Testis (tissue), 5 donors: ENCODE measurements around the gene FH. TPM values are rescaled to one million over a fixed set of nuclear protein-coding genes. Genes with fewer than 3 reads are reported as not detected.
A peak's percentile ranks its signal among the peaks of the same experiment; 100 is the strongest.

Experiments used
- DNase-seq: peaks from one replicate; pipeline ENCODE4 v3.0.0-alpha.2; 2019
- H3K27ac ChIP-seq, 2 donors: fragments of 200-600 bp; sonication (generic); one replicate each; pipeline ENCODE4 v1.5.1; 2019
- H3K27me3 ChIP-seq: fragments of 200-600 bp; sonication (generic); one replicate; pipeline ENCODE4 v1.5.1; 2019
- H3K36me3 ChIP-seq: fragments of 200-600 bp; sonication (generic); one replicate; pipeline ENCODE4 v1.5.1; 2017; ENCODE audit warnings: low read depth; ENCODE audit errors: missing control alignments
- H3K4me1 ChIP-seq: fragments of 200-600 bp; sonication (generic); one replicate; pipeline ENCODE4 v1.5.1; 2019
- H3K4me3 ChIP-seq, 2 donors: fragments of 200-600 bp; sonication (generic); one replicate each; pipeline ENCODE4 v1.5.1; 2017 to 2019
- H3K9me3 ChIP-seq: fragments of 200-600 bp; sonication (generic); one replicate; pipeline ENCODE4 v1.5.1; 2017
- CTCF ChIP-seq, 3 experiments: fragments of 450-650 bp in 2 of 3; fragments of 200-600 bp in 1 of 3; sonication (generic) in 1 of 3; IDR thresholded peaks; one replicate each; pipeline ENCODE4 v1.5.1; 2016 to 2019; ENCODE audit warnings: antibody characterized with exemption in 3 of 3, mild to moderate bottlenecking in 2 of 3, moderate library complexity in 1 of 3
- POLR2A ChIP-seq: fragments of 450-650 bp; IDR thresholded peaks from one replicate; pipeline ENCODE4 v1.6.1; 2017; ENCODE audit warnings: antibody characterized with exemption, mild to moderate bottlenecking, moderate library complexity
- WGBS, 2 donors: methylation state at CpG; one replicate each; pipeline ENCODE4 v1.1.5; 2018; 5-methylcytosine and 5-hydroxymethylcytosine counted together
- intact Hi-C: fragments of 100-400 bp; cut with DNase I; formaldehyde crosslinking; loops from one replicate; pipeline ENCODE4 v1.15.1; 2023; ENCODE audit warnings: low total_unique reads
- long read RNA-seq, 2 donors: transcript quantifications; one replicate each; lab custom pipeline, GENCODE V29; 2026
- polyA plus RNA-seq: library from polyadenylated mRNA; stranded (reverse); fragments of 350-450 nt; fragmentation: Illumina TruSeq; extraction: RNeasy Lipid Tissue Mini Kit (QIAGEN cat#74804); gene quantifications from one replicate; pipeline ENCODE4 v1.2.3, GENCODE V29; 2014; ENCODE audit warnings: low read depth, low replicate concordance; ENCODE audit not compliant: insufficient read depth
- total RNA-seq, 2 donors: library from RNA; depleted of rRNA; stranded (reverse); fragments of >200 nt; gene quantifications; one replicate each; pipeline ENCODE4 v1.2.3, GENCODE V29; 2016

FH gene
- total RNA-seq (10 to 100 TPM; 39.7 to 54.6 TPM), polyA plus RNA-seq (86.0 TPM)
- long read RNA-seq, donor 1, transcript FH-201 (10 exons, 1,797 nt), result major isoform, 15 of 87 reads
- long read RNA-seq, donor 1, partial matches to known transcripts, result 72 of 87 reads
- long read RNA-seq, donor 1, other reads (novel, unspliced or antisense), result 0 of 87 reads
- long read RNA-seq, donor 2, transcript FH-201 (10 exons, 1,797 nt), result major isoform, 11 of 47 reads
- long read RNA-seq, donor 2, partial matches to known transcripts, result 35 of 47 reads
- long read RNA-seq, donor 2, other reads (novel, unspliced or antisense), result 0 of 47 reads

GRCh38 chr1:241519308-241520079, at the start of gene FH:
TSS of gene FH (minus strand) at chr1:241519755. CDS start at chr1:241519722, 33 bp downstream.
- peak within 1 kb of the TSS; percentile 86 to 92 for H3K4me3 ChIP-seq
- intact Hi-C loops, result no loop called here
- no peaks in the 10 kb centered on the region for H3K9me3 ChIP-seq
- peak; percentile 99 for DNase-seq
- no peaks in the 10 kb centered on the region for H3K27me3 ChIP-seq
- TF ChIP-seq POLR2A (no peak), CTCF (IDR thresholded peaks at IDR 0.05) (no peak)
- H3K36me3 ChIP-seq, result no peaks in the 10 kb centered on the region
- peaks cover 11% of the 10 kb centered on the region for H3K4me1 ChIP-seq
- H3K27ac ChIP-seq, result peak within 1 kb of the TSS; percentile 81 to 90
- 0 to 1% methylated on average over 12 to 58 of the region's 70 CpGs for WGBS, 2 donors

GRCh38 chr1:241560849-241561187, 41.3 kb upstream of the FH start:
- no peak overlapping the region for H3K4me3 ChIP-seq
- TF ChIP-seq CTCF (IDR thresholded peaks at IDR 0.05), result no peak
- no peak for TF ChIP-seq POLR2A
- intact Hi-C loops, result no loop called here
- H3K4me1 ChIP-seq, result no peaks in the 10 kb centered on the region
- 92 to 95% methylated on average over 3 of the region's 3 CpGs for WGBS, 2 donors
- no peak for DNase-seq
- no peaks in the 10 kb centered on the region for H3K36me3 ChIP-seq
- no peak overlapping the region for H3K27ac ChIP-seq
- no peaks in the 10 kb centered on the region for H3K27me3 ChIP-seq
- H3K9me3 ChIP-seq, result no peaks in the 10 kb centered on the region

GRCh38 chr1:241560146-241560848, 40.7 kb upstream of the FH start:
- Histone ChIP-seq H3K9me3 (no peaks in the 10 kb centered on the region), H3K36me3 (no peaks in the 10 kb centered on the region), H3K4me1 (no peaks in the 10 kb centered on the region), H3K27me3 (no peaks in the 10 kb centered on the region), H3K4me3 (no peak overlapping the region), H3K27ac (no peak overlapping the region)
- no peak for DNase-seq
- TF ChIP-seq CTCF (IDR thresholded peaks at IDR 0.05), result no peak
- no peak for TF ChIP-seq POLR2A
- 85 to 92% methylated on average over 4 of the region's 4 CpGs for WGBS, 2 donors
- intact Hi-C loops, result no loop called here

- 82 to 91% methylated on average over 5 of the region's 5 CpGs for whole genome bisulfite sequencing, 2 donors
- intact Hi-C loops, result no loop called here
- TF ChIP-seq POLR2A (no peak), CTCF (IDR thresholded peaks at IDR 0.05) (no peak)
Measured at GRCh38 chr1:241557551-241558193, 38.1 kb upstream of the FH start.

More at GRCh38 chr1:241557551-241558193, 38.1 kb upstream of the FH start:
- no peaks in the 10 kb centered on the region for H3K36me3 ChIP-seq
- H3K27ac ChIP-seq, result no peak overlapping the region
- H3K27me3 ChIP-seq, result no peaks in the 10 kb centered on the region
- H3K4me3 ChIP-seq, result no peak overlapping the region
- no peaks in the 10 kb centered on the region for H3K4me1 ChIP-seq
- H3K9me3 ChIP-seq, result no peaks in the 10 kb centered on the region
- DNase-seq, result no peak
